Measurements from ENCODE around the gene BTBD9. TPM values are rescaled to one million over a fixed set of nuclear protein-coding genes. Genes with fewer than 3 reads are reported as not detected.

BTBD9 gene
- polyA plus RNA-seq, 3 donors, result 15.1 to 17.6 (median 15.5) TPM

DNA sequence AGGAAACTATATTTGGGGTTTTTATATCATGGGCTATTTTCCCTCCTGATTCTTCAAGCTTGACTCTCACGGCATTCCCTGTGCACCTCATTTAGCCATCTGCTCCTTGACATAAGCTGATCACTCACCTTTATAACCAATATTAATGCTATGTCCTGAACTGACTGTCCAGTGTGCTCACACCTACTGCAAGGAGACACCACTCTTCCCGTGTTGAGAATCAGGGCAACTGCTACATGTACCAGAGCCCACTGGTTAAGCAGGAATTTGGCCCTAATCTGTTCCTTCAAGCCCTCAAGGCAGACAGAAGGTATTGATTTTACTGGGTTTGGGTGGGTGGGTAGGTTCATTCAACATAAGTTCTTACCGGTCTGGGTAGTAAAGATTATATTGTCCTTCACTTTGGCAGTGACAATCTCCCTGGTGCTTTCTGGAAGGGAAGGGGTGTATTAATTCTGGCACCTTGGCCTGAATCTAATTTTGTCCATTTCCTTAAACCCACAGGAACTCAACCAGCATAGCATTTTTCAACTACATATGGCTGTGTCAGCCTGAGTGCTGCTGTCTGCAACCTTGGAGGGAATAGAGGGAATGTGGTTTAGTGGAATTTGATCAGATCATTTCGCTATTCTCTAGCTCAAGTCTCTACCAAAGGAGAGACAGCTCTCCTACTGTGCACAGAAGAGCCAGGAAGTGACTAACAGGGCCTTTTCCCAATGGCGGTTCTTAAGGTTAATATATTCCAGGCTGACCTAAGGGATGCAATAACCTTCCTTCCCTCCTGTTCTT, 293.2 kb downstream of the BTBD9 start:
- DNase-seq (ENCODE audit: extremely low read depth in 1 of 11, low read depth in 9 of 11, low spot score in 4 of 11), result no peak

DNA sequence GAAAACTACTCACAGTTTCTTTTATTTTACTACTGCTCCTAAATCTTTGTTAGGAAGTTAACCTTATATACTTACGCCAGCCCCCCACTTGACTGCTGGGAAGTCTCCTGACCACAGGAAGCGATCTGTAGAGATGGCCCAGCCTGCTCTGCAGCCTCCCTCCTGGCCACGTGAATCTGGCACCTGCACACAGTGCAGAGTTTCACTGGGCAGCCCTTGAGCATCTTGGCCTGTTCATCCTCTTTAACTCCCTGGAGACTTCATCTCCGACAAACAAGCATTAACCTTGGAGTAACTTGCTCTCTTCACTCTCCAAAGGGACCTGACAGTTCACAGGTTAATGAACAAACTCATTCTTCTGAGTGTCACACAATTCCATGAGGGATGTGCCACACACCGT, 294.1 kb downstream of the BTBD9 start:
- DNase-seq (ENCODE audit: extremely low read depth in 1 of 11, low read depth in 9 of 11, low spot score in 4 of 11), result no peak

DNA sequence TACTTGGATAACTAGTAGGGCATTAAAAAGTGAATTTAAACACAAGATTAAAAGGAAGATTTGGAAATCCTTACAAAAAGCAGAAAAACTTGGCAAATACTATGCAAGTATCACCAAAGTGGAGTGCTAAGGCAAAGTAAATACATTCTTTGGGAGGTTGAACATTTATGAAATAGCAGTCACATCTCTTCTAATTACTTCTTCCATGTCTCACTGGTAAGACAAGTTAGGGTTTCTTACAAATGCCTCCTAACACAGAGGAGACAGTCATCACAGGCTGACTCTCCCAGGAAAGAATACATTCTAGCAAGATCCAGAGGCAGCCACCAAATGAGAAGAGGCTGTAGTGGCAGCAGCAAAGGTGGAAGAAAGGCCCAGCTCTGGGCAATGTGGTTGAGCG, 298.2 kb downstream of the BTBD9 start:
- no peak for DNase-seq (ENCODE audit: extremely low read depth in 1 of 11, low read depth in 9 of 11, low spot score in 4 of 11)

DNA sequence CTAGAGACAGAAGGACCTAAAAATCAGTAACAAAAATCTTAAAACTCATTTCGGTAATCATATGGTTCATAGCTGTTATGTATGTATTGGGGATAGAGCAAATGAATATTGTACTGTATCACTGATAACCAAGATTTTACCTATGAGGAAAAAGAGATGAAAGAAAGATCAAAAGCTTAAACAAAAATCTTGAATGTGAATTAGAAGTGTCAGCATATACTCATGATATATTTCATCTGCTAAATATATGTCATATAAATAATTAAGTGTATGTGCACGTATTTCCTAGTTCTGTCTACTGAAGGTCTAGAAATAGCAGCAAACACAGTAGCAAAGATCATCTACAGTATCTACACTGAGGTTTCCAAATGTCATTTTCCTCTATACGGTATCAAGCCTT, 299.8 kb downstream of the BTBD9 start:
- no peak for DNase-seq (ENCODE audit: extremely low read depth in 1 of 11, low read depth in 9 of 11, low spot score in 4 of 11)

DNA sequence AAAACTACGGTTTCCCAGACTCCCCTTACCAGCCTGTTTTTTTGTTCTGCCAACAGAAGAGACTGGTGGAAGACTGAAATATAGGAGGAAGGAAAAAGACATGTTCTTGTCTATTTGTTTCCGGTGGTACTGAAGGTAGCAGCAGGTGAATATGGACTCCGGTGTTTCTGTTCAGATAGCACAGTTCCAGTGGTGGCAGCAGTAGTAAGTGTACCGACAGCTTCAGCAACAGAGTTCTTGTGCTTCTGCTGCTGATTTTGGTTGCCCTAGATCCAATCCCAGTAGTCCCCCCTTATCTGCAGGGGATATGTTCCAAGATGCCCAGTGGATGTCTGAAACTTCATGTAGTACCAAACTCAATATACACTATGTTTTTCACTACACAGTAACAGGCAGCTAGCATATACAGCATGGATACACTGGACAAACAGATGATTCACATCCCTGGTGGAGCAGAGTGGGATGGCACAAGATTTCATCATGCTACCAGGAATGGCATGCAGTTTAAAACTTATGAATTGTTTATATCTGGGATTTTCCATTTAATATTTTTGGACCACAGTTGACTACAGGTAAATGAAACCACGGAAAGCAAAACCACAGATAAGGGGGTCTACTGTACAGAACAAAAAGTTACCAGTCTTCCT, 301.8 kb downstream of the BTBD9 start:
- DNase-seq (ENCODE audit: extremely low read depth in 1 of 11, low read depth in 9 of 11, low spot score in 4 of 11), result no peak

DNA sequence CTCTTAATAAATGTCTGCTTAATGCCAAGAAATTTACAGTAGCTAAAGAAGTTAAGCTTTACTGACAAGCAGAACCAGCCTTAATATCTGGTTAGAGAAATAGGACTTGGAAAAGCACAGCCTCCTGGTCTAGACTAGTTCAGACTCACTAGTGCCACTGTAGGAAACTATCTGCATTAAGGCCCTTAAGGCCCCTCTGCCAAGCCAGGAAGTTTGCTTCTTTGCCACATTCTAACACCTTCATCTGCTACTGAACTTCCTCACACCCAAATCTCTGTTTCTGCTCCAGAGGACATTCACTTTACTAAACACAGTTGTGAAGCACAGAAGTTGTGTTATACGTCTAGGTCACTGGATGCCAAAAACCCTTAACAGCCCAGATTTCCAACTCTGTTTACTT, 302.8 kb downstream of the BTBD9 start:
- DNase-seq (ENCODE audit: extremely low read depth in 1 of 11, low read depth in 9 of 11, low spot score in 4 of 11), result no peak

DNA sequence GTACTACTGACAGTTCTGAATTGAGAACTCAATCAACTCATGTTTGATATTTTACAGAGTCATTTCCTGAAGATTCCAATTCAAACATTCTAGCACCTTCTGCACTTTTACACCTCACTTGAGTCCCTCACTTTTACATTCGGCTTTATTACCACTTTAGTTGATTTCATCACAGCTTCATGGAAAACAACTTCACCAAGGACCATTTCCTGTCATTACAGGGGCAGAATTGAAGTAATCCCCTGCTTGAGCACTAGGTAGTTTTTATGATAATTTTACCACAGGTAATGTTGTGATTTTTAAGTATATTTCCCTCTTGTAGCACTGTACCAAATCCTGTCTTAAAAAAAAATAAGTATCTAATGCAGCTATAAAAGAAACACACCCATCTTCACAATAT, 312.9 kb downstream of the BTBD9 start:
- no peak for DNase-seq (ENCODE audit: extremely low read depth in 1 of 11, low read depth in 9 of 11, low spot score in 4 of 11)

DNA sequence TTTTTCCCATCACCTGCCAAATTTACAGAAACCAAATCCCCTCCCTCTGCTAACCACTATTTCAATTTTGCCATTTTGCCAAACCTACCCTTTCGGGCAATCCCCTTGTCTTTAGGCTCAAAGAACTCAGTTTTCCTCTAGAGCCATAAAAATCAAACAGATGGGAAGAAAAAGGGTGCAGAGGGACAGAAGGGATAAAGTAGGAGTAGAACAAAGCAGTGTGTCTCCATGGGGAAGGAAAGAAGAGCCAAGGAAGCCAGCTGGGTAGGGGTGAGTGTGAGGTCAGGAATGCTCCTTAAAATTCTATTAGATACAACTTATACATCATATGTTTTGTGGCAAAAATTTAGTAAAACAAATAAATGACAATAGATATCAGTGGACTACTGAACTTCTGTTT, 316.5 kb downstream of the BTBD9 start:
- no peak for DNase-seq (ENCODE audit: extremely low read depth in 1 of 11, low read depth in 9 of 11, low spot score in 4 of 11)

DNA sequence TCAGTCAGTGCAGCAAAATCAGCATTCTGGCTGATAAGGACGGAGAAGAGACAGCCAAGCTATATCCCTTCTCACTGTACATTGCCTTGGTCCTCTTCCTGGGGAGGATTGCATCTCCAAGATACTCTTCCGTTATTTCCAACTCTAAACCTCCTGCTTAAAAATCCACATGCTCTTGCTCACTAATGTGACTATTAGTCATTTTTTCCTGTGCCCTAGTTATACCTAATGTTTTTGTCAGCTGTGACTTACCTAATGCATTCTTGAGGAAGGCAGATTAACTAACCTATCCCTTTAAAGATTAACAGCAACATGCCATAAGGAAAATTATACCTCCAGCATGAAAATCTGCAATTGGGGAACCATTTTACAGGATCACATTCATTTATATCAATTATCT, 317.6 kb downstream of the BTBD9 start:
- no peak for DNase-seq (ENCODE audit: extremely low read depth in 1 of 11, low read depth in 9 of 11, low spot score in 4 of 11)

DNA sequence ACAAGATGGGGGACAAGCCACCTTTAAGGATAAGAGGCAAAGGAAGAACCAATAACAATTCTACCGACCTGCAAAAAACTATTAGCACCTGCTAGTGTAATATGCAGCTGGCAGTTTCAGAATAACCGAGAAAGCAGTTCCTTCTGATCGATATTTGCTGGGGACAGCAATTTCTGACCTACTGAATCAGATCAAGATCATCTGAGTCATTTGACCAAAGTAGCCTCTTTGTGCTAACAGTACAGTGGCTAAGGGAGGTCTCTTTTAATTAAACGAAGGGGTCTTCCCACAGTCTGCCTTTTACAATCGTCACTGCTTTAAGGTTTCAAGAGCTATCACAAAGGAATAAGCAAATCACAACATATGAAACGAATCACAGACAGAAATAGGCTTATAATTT, 318.9 kb downstream of the BTBD9 start:
- DNase-seq (ENCODE audit: extremely low read depth in 1 of 11, low read depth in 9 of 11, low spot score in 4 of 11), result no peak

DNA sequence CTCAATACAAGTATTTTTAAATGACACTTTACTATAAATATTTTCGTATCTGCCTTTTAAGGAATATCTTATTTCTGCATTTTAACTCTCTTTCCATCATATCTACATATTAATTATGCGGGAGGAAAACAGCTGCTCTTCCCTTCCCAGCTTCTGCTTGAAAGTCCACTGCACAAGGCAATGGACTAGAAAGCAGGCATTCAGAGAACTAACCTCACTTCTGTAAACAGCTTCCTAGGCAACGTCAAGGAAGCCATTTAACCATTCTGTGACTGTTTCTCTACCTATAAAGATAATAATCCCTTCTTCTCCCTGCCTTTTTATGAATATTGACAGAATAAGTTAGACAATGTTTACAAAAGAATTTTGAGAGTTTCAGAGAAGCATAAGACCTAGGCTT, 319.4 kb downstream of the BTBD9 start:
- DNase-seq (ENCODE audit: extremely low read depth in 1 of 11, low read depth in 9 of 11, low spot score in 4 of 11), result no peak

DNA sequence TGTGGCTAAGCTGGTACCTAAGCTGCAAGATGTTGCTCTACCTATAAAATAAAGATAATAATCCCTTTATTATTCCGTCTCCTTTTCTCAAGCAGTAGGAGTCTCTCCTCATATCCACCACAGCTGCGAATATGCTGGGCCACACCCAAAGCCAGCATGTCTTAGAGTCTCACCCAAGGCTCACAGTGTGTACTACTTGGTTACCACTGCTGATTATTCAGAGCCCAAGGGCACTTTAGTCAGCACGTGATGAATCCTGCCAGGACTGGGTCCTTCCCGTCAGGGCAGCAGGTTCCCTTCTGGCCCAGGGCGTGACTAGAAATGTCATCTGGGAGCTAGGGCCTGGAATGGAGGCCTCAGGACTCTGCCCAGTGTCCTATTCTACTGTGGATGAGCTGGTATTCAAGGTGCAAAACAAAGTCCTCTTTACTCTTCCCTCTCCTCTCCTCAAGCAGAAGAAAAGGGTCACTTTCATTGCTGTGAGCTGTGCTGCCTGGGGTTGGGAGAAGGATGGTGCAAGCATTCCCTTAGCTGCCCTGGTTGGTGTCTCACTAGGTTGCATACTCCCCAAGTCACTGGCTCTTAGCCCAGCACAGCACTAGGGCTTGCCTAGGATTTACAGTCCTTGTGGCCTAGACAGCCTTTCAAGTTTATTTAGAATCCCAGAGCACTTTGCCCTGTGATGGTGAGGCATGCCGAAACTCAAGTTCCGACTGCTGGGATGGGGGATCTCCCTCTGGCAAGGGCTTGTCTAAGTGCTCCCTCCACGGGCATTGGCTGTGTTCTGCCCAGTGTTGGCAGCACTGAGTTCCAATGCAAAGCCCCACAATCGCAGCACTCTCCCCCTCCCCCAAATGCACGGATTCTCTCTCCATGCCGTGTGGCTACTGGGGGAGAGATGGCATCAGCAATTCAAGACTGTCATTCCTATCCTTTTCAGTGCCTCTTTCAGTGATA, 320.2 kb downstream of the BTBD9 start:
- DNase-seq (ENCODE audit: extremely low read depth in 1 of 11, low read depth in 9 of 11, low spot score in 4 of 11), result no peak

DNA sequence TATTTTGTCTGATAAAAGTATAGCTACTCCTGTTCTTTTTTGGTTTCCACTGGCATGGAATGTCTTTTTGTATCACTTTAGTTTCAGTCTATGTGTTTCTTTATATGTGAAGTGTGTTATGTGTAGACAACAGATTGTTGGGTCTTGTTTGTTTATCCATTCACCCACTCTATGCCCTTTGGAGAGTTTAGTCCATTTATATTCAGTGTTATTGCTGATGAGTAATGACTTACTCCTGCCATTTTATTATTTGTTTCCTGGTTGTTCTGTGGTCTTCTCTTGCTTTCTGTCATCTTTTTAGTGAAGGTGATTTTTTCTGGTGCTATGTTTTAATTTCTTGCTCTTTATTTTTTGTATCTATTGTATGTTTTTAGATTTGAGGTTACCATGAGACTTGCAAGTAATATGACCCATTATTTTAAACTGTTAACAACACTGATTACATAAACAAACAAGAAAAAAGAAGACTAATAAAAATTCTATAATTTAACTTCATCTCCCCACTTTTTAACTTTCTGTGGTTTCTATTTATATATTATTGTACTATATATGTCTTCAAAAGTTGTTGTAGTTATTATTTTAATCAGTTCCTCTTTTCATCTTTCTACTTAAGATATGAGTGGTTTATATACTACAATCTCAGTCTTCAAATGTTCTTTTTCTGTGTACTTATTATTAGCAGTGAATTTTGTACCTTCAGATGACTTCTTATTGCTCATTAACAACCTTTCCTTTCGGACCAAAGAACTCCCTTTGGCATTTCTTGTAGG, 323.4 kb downstream of the BTBD9 start:
- DNase-seq (ENCODE audit: extremely low read depth in 1 of 11, low read depth in 9 of 11, low spot score in 4 of 11), result no peak

DNA sequence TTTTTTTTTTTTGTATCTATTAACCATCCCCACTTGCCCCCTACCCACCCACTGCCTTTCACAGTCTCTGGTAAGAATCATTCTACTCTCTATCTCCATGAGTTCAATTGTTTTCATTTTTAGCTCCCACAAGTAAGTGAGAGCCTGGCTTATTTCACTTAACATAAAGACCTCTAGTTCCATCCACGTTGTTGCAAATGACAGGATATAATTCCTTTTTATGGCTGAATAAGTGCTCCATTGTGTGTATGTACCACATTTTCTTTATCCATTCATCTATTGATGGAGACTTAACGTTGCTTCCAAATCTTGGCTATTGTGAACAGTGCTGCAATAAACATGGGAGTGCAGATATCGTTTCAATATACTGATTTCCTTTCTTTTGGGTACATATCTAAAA, 328.5 kb downstream of the BTBD9 start:
- no peak for DNase-seq (ENCODE audit: extremely low read depth in 1 of 11, low read depth in 9 of 11, low spot score in 4 of 11)

DNA sequence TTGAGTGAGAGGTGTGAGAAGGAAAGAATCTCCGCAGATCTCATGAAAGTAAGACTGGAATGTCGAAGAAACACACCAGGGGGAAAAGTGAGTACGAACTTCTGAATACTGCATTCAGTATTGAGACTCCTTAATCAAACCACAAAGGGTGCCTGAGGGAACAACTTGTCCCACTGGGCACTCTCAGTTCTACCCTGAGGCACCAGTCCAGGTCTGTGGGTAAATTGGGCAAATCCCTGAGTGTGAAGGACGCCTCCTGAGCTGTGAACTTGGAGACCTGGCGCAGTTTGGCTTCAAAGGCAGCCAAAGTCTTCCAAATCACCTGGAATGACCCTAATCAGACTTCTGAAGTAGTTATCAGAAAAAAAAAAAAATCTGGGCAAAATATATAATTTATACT, 329.7 kb downstream of the BTBD9 start:
- DNase-seq (ENCODE audit: extremely low read depth in 1 of 11, low read depth in 9 of 11, low spot score in 4 of 11), result no peak

DNA sequence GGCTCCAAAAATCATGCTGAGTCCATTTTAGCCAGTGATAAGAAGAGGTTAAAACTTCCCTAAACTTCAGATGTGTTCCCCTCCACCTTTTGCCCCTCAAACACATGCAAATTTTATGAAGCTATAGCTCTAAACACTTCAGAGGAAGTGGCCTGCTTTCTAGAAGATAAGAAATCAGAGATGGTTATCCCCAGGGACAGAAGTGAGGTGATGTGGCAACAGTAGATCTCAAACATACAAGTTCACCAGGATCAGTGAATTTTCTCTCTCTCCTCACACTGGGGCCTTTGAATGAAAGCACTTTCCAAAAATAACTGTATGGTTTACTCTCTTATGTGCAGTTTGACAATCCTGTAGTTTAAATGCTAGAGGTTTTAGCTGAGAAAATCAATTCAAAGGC, 332.0 kb downstream of the BTBD9 start:
- no peak for DNase-seq (ENCODE audit: extremely low read depth in 1 of 11, low read depth in 9 of 11, low spot score in 4 of 11)

DNA sequence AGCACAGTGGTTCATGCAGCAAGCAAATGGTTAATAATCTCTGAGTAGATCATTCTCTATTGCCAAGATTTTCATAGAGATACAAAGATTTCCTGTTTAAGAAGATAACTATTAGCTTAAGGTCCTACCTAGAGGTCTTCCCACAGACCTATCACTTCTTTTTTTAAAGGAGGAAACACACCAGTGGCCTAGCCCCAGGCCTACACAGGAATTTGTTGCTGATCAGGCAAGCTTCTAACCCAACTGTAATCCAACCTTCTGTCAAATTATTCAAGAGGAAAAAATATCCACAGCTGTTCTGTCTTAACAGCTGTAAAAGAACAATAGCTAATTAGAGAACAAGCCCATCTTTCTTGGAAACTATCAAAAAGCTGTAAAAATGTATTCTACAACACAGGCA, 332.8 kb downstream of the BTBD9 start:
- no peak for DNase-seq (ENCODE audit: extremely low read depth in 1 of 11, low read depth in 9 of 11, low spot score in 4 of 11)

DNA sequence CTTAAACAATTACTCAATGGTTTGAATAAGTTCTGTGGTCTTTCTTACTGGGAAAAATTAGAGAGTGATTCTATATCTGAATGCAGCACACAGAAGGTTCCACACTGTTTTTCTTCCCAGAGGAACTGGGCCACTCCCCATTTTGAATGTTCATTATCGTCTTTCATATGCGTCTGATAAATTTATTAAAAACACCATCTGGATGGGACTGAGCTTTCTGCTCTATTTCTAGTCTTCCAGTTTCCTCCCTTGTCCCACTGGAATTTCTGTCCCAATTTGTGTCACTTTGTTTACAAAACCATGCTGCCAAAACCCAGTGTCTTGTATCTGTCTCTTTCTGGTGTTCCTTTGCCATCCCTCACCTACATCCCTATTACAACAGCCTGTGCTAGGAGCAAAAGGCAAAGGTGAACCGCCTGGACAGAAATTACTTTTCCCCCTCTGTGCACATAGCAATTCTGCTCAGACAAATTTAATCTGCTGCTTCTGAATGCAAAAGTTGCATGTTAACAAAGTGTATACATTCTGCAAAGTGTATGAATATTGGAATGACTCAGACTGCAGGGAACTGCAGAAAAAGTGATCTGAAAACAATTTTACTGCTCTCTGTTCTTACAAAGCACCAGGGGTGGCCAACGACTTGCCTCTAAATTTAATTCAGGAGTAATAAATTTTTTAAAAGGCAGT, 333.6 kb downstream of the BTBD9 start:
- no peak for DNase-seq (ENCODE audit: extremely low read depth in 1 of 11, low read depth in 9 of 11, low spot score in 4 of 11)

DNA sequence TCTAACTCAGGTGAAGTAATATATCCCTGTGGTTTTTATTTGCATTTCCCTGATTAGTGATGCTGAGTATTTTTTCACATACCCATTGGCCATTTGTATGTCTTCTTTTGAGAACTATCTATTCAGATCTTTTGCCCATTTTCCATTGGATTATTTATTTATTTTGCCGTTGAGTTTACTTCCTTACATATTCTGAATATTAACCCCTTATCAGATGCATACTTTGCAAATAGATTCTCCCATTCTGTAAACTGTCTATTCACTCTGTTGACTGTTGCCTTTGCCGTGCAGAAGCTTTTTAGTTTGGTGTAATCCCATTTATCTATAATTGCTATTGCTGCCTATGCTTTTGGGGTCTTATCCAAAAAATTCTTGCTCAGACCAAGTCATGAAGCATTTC, 336.9 kb downstream of the BTBD9 start:
- no peak for DNase-seq (ENCODE audit: extremely low read depth in 1 of 11, low read depth in 9 of 11, low spot score in 4 of 11)
